HG03175 (cell line): ENCODE data around the gene ISLR.

Source experiments
- ATAC-seq: cut with Tn5 transposase; IDR thresholded peaks from one replicate; pipeline ENCODE4 v1.9.1; 2021; ENCODE audit warnings: mild to moderate bottlenecking, moderate library complexity; ENCODE audit not compliant: unreplicated experiment

Gene ISLR

DNA sequence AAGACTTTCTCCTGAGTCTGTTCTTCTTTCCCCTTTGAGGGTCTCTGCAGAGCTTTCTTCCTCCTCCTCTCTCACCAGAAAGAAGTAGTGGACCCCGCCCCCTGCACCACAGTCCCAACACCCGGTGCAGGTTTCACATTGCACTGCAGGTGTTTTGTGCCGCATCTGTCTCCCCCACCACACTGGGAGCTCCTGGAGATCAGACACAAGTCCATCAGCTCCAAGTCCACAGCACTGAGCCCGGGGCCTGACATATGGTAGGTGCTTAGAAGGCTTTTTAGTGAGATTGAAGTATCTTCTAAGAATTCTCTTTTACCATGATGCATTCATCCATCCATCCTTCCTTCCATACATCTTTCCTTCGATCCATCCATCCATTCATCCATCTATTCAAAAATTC lies 19.2 kb downstream of the ISLR start:
- no peak for ATAC-seq

DNA sequence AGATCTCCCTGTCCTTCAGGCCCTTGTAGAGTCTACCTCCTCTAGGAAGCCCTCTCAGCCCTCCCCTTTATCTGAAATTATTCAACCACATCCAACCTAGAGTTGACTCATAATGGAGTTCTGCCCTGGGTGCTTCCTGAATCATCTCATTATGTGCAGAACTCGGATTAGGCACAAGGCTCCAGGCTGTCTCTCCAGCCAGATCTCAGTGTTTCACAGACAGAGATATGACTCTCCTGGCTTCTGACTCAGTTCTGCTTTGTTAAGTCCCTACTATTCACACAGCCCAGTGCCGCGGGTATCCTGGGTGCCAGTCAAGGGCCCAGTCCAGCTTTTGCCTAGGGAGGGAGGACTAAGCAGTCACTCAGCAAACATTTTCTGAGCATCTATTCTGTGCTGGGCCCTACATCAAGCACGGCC lies 19.8 kb downstream of the ISLR start:
- no peak for ATAC-seq

DNA sequence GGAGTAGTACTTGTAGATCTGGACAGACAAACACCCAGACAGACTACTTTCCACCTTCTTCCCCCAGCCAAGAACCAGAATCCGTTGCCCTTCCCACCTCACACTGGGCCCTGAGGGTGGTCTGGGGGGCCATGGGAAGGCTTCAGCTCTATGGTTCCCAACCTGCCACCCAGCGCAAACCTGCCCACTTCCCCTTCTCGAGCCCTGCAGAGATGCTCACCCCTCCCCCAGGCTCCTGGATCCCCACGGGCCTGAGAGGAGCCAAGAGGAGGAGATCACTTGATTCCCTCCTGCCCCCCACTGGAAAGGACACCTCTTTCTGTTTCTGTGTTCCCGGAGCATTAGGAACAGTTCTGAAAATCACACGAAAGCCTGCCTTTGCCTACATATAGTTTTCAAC lies 20.4 kb downstream of the ISLR start:
- ATAC-seq: no peak

DNA sequence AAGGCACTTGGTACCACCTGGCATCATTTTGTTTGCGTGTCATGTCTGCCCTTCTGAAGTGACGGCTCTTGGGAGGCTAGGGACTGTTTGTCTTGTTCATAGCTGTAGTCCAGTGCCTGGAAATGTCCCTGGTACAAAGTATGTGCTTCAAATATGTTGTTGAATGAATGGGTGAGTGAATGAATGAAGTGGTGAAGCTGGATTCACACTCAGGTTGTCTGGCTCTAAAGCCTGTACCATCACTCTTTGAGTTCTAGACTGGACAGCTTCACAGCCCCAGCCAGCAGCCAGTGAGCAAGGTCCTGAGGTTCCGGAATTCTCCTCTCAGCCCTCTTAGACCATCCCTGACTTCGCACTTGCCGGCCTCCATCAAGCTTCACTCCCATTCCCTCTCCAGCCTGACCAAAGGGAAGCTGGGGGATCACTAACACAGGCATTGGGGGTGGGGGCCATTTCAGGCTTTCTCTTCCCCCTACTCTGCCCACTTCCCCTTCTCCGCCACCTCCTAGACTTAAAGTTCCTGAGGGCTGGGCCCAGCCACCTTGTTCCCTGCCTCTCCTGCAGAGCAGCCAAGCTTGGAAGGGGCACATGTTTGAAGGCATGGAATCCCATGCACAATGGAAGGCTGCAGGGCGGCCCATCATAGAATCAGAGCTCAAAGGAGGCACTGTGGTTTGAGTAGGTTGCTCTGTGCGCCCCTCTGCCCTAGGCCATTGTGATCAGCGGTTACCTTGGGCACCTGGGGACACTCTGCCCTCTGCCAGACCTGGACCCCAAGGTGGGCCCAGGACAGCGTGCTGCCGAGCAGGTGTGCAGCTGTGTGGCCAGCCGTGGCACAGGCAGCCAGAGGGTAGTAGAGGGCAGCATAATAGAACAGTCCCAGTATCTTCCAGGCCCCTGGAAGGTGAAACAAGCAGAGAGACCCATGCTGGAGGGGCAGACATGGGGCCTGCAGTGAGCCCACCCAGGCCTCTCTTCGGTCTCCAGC lies 21.4 kb downstream of the ISLR start:
- no peak for ATAC-seq

DNA sequence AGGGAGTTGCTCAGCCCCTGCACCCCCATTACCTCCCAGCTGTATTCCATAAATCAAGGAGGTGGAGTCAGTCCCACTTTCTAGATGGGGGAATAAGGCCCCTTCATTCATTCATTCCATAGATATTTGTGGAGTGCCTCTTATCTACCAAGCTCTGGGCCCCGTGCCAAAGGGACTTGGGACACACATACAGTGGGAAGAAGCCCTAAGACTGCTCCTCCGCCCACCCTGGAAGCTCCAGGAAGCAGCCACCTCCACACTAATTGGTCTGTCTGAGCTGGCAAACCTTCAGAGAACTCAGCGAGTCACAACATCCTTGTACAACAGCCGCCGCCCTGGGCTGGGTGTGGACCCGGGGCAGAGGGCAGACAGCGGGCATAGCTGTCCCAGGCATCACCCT lies 22.7 kb downstream of the ISLR start:
- ATAC-seq: no peak

DNA sequence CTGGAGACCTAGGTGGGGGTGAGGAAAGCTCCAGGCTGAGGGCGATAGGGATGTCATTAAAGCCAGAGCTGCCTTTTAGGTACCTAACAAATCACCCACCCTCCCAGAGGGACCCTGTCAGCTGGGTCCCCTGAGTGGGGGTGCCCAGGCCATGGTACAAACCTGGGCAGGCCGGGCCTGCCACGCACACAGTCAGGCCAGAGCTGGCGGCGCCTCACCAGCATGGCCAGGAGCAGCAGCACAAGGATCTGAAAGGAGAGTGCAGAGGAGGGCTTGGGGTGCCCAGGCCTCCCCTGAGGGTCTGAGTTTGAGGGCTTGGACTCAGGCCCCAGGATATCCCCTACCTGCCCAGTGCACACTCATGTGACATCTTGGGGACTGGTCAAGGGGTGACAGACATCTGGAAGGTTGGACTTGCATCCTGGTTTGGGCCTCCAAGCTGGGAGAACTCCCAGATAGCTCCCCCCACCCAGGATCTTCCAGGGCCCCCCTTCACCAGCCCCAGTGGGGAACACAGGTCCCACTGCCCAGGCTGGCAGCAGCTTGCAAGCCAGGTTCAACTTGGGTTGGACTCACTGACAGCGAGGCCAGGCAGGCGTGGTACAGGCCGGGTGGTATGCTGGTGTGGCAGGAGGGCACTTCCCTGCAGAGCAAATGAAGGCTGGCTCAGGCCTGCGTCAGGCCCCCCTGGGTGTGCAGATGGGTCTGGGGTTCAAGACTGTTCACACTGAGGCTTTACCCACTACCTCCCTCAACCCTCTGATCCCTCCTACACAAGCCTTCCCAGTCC lies 23.9 kb downstream of the ISLR start:
- no peak for ATAC-seq

DNA sequence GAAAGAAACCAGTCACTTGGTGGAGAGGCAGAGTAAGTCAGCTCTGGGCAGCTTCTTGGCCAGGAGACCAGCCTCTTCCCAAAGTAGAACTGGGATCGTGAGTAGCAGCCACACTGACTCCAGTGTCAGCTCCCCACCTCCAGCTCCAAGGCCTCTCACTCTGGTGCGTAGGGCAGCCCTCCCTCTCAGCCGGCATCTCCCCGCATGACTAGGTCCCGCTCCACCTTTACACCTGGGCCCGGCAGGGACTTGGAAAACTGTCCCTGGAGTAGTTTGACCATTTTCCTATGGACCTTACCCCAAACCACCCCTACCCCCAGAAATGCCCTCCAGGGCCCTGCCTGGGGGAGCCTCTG lies 25.8 kb downstream of the ISLR start:
- no peak for ATAC-seq

DNA sequence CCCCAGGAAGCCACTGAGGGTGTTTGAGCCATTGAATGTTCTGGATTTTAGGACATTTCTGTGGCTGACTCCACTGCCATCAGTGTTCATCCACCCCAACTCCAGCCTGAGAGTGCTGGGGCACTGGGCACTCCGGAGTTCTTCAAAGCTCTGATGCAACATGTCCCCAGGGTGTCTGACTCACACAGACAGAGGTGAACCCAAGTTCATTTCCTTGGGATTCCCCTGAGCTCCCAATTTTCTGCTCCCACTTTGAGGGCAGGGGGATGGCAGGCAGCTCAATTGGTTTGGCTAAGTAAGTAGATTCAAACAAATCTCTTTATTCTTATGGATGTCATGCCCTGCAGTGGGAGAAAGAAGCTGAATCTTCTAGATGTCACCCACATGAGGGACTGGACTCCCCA lies 26.9 kb downstream of the ISLR start:
- ATAC-seq: no peak

DNA sequence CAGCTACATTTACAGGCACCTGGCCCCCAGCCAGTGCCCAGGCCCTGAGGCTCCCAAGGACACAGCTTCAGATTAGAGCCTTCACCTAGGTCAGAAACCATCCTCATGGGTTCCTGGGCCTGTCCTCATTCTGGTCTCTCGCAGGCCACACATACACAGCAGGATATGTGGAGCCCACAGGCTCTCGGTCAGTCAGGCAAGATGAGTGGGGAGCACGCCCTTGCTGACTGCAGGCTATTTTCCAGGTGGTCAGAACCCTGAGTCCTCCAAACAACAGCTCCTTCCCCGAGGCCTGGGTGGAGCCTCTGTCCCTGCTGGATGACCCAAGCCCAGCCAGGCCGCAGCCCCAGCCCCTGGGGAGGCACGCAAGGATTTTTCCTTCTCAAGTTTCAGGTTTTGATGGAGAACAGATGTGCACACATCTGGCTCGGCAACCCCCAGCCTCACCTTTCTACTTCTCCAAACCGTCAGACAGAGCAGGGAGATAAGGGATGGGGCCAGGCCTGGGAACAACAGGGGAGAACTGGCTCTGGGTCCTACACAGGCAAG lies 27.4 kb downstream of the ISLR start:
- ATAC-seq: no peak

DNA sequence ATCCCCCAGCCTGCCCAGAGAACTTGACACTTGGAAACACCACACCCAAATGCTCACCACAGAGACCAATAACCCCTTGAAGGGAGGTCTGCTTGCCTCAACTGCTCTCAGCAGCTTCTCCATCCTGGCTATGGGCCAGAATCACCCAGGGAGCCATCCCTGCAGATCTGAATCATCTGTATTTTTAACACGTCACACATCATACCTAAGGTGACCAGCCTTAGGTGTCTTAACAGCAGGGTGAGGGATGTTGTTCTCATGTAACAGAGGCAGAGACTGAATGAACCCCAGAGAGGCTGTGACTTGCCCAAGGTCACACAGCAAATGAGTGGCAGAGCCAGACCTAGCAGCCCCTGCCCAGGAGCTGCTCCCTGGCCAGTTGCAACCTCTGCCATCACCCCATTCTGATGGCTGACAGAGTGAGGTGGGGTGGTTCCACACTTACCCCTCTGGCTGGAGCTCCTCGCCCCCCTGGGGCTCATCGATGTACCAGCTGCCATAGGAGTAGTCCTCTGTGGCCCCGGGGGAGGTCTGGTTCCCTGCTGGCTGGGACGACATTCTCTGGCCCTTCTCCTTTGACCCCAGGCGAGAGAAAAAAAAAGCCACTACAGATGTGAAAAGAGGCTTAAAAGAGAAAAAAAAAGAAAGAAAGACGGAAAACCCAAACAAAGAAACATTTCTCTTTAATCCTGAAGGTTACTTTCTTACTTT lies 28.4 kb downstream of the ISLR start:
- ATAC-seq: no peak

DNA sequence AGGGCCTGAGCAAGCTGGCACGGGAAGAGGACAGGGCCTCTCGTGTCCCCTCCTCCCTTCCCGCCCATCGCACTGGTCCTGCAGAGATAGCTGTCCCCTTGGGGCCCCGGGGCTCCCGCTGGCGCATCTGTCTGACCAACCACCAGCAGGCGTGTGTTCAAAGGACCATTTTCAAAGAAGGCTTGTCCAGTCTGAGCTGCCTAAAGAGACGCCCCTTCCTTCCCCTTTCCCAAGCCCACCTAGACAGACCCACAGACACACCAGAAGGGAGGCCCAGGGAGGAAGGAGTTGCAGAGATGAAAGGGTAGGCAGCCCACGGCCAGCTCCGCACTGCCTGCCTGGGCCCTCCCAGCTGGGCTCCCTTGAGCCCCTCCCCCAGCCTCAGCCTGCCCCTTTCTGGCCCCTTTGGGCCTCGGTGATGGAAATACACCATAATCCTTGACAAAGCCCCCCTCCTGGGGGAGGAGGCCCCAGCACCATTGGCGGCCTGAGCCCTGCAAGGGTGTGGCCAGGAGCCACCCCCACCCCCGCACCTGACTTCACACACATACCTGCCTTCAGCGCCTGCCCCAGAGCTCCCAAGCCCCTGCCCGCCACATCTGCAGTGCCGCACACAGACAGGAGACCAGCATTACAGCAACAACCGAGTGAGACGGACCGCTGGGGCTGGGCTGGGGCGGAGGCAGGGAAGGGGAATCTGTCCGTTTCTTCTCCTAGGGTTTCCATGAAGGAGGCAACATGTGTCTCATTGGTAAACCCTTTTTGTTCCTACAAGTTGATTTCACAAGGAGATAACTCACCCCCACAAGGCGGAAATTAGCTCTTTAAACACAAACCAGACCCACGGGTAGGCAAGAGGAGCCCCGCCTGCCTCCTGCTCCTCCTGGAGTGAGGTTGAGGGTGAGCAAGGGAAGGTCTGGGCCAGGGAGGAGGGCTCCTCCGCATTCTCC lies 29.2 kb downstream of the ISLR start, which contains the start of gene STRA6:
STRA6 (minus strand) TSS at position 336 of the 950 bp plus-strand sequence. CDS start 520 bp downstream, outside the sequence.
- ATAC-seq: no peak

DNA sequence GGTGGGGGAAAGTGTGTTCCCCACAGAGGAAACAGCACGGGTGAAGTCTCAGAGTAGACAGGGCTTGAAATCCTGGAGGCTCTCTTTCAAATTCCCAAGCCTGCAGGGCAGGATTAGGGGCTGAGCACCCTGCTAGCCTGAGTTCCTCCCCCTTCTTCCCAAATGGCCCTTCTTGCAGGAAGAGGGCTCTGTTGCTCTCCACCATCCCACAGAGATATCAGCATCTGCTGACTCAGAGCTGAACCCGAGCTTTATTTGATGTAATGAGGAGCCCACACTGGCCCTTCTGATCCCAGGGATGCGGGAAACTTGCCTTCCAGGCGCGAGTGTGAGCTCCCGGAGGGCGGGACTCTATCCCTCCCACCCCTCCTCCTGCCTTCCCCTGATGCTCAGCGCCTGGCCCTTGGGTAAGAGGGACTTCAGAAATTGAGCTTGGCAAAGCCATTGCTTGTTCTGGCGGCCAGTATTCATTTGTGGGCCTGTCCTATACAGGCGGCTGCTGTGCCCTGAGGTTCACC lies 30.5 kb downstream of the ISLR start:
- ATAC-seq: no peak

DNA sequence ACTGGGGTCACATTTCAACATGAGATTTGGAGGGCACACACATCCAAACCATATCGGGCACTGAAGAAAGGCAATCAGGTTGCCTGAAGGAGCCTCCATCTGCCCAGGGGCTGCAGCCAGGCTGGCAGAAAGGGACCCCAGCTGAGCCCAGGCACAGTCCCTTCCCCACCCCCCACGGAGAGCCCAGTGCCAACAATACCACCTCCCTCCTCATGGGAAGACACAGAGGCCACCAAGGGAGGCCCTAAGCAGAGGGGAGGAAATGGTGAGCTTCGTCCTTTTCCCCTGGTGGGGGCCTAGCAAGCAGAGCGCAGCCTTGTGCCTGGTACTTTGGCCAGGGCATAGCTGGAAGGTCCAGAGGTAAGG lies 32.1 kb downstream of the ISLR start:
- no peak for ATAC-seq

DNA sequence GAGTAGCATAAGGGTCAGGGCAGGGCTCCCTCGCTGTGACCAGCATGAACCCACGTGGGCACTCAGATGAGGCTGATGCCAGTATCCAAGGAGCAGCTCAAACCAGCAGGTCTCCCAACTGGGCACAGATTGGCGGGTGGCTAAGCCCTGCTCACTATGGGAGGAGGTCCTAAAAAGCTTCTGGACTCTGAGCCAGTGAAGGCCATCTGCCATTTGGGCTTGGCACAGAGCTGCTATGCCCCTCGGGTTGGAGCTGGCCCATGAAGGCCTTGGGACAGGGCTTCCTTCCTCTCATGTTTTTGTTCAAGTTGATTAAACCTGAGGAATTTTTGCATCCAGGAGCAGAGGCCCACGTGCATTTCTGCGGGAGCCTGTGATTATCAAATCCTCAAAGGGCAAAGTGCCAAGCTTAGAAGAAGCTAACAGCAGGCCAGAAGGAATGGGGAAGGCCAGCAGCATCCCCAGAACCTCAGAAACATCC lies 33.3 kb downstream of the ISLR start:
- no peak for ATAC-seq

DNA sequence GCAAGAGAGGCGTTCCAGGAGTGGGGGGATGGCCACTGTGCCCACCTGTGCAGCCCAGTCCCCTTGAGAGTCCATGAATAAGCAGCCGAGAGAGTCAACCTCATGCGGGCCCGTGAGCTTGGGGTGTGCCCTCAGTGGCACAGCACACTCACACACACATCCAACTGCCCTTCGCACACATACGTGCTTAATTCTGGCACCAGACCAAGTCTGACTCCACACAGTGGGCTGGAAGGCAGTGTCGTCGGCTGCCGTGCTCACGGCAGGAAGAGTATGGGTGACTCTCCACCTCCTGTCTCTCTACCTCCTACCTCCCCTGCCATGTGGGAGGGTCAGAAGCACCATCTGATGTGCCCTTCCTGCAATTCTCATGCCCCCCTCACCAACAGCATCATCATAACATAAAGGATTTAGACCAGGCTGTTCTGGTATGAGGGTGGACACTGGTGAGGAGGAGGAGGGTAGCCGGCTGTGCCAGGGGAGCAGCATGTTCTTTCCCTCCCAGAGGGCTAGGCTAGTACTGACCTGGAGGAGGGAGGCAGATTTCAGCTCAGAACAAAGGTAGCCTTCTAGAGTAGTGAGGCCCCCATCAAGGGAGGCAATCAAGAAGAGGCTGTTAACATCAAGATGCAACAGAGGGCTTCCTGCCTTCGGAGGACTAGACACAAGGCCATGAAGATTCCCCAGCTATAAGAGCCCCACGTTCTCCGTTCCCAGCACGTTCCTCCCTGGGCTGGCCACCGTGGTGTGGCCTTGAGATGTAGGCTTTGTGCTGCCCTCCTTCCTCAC lies 34.3 kb downstream of the ISLR start:
- ATAC-seq: no peak

DNA sequence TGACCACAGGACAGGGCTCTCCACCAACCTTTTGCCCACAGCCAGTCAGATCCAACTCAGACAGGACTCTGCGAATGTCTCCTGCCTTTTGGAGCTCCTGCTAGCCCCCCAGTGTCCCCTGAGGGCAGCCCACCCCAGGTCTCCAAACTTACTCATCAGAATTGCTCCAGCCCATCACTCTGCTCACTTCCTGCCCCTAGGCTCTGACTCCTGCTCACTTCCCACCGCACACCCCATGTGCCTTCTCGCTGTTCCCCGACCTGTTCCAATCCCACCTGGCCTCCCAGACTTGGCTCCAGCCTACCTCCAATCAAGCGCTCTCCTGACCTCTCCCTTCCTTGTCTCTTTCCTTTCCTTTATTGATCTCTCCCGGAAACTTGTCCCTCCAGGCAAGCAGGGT lies 35.0 kb downstream of the ISLR start:
- ATAC-seq: no peak

DNA sequence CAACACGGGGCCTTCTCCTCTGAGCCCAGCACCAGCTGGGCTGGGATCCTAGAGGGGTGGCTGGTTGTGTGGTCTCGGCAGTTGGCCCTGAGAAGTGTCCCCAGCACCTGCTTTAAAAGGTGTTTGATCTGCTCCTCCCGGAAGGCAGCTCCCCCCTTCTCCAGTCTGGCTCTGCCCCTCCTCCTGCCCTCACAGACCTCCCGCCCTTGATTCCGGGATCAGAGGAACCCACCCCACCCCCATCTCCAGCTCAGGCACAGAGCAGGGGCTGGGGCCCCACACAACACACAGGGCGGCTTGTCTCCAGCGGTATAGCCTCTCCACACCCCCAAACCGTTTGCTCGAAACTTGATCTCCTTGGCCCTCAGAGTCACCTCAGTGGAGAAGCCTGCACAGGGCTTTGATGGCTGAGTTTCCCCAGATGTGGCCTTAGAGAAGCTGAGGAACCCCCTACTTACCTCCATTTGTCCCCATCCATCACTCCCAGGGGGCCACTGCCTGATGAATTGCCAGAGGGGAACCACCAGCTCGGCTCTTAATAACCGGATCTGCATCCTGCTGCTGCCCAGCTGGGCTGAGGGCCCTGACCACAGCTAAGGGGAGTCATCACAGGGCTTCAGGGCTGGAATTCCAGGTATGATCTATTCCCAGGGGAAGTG lies 35.5 kb downstream of the ISLR start:
- ATAC-seq: no peak

DNA sequence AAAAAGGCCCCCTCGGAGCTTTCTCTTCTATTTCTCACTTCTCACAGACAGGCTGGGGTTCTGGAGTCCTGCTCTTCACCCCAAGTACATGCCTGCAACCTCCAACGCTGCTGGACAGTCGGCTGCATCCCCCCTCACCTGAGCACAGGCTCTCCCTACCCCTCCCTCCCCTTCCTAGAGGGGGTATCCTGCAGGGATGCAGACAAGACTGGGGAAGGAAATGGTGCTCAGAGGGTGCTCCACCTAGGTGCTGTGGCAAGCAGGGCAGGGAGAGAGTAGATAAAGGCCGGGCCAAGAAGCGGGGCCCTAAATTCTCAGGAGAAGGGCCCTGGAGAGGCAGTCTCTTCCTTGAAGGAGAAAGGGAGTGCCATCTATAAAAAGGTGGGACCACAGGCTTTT lies 36.0 kb downstream of the ISLR start:
- no peak for ATAC-seq
